Stimulated activated CD4-positive, alpha-beta T cell treated with anti-CD3 and anti-CD28 coated beads, TNF-alpha, amount 100 ng/mL, for 48 hours (primary cell): ENCODE data around the gene DCANP1.

Source experiments
- DNase-seq, 3 donors: peaks; one replicate each; pipeline ENCODE4 v3.0.0-alpha.2; 2020; ENCODE audit warnings: low read depth in 3 of 3

Gene DCANP1

DNA sequence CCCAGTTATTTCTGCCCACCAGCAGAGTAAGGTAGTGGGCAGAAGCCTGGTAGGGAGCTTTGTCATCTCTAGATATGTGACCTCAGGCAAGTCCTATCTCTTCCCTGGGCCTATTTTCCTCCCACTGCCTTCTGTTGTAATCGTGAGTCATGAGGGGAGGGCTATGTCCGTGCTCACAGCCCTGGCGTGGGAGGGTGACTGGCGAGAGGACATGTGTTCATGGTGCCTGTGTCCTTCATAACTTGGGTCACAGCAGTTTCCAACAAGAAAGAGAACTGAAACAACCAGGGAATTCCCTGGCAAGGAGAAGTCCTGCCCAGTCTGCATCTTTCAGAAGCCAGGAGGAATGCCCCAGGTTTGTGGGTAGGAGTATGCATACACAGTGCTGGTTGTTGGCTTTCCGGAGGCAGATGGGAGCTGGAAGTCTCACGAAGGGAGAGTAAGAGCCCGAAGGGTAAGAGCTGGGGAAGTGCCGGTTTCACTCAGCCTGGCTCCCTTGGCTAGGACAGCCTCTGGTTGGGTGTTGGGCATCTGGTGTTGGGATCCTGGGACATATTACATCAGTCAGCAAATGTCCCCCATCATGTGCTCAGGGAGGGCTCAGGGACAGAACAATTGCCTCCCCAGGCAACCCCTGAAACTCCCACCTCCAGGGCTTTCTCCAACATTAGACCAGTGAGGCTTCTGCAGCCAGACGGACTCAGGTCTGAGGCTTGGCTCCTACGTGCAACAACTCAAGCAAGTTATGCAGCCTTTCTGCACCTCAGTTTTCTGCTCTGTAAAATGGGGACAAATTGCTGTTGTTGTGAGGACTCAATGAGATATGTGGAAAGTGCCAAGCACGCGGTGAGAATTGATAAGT, 9.3 kb upstream of the DCANP1 start:
- no peak for DNase-seq

DNA sequence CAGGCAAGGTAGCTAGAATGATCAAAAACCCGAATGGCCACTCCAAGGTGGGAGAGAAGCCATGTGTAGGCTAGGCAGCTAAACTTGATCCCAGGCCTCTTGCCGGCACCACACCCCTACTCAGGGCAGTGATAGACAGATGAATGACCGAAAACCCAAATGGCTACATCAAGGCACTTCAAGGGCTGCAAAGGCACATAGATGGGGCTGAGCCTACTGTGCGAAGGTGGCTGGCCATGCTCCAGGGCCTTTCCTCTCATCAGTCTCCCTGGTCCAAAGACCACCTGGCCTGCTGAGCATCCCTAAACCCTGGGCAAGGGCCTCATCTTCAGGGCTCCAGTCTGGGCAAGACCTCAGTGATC, 8.7 kb upstream of the DCANP1 start:
- DNase-seq = no peak

DNA sequence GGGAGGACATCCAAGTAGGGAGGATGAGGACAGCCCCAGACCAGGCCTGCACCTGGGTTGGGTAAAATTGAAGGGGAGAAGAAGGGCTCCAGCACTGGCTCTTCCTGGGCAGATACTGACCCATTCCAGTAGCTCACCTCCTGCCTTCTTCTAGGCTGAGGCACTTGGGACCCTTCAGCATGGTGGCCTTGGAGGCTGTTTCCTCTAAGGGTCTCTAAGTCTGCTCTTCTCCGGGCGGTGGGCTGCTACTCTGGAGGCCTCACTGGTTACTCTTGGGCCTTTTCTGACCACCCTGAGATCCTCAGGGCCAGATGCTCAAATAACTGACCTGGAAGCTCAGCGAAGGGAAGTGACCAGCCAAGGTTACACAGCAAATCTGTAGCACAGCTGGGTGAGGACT, 7.8 kb upstream of the DCANP1 start:
- DNase-seq = no peak

DNA sequence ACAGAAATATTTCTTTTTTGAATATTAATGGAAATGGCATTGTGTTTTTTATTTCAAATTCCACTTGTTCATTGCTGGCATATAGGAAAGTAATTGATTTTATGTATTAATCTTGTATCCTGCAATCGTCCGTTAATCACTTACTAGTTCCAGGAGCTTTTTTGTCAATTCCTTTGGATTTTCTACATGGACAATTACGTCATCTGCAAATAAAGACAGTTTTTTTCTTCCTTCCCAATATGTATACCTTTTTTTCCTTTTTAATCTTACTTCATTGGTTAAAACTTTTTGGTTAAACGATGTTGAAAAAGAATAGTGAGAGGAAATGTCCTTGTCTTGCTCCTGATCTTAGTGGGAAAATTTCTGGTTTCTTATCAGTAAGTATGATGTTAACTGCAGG, 6.5 kb upstream of the DCANP1 start:
- DNase-seq = no peak

DNA sequence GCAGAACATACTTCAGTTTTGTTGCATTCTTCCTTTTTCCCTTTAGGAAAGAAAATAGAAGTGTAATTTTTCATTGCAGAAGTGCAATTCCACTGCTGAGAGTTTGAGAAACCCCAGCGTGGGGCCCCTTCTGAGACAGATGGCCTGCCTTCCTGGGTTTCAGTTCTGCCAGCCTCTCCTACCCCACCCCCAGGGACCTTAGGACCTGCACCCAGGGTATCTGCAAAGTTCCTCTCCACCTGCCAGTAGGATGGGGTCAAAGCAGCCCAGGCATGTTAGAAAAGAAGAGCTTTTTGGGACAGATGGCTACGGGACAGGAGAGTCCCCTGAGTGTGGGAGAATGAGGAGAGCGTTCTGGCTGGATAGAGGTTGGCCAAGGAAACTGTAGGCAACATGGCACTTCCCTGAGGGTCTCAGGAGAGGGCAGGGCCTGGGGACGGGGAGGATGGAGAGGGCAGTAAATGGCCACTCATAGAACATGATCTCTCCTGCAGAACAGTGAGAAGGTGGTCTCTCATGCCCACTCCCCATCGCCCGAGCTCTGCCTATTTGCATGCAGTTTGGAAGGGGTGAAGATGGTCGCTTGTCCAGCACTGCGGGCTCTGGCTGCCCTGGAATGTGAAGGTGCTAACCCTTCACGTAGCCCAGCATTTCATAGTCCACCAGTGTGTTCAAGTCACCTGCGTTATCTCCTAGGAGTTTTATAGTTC, 5.3 kb upstream of the DCANP1 start, which contains the start of gene TIFAB:
TIFAB (minus strand) TSS at position 31 of the 710 bp plus-strand sequence. CDS start 2,412 bp downstream, outside the sequence.
- DNase-seq = no peak

DNA sequence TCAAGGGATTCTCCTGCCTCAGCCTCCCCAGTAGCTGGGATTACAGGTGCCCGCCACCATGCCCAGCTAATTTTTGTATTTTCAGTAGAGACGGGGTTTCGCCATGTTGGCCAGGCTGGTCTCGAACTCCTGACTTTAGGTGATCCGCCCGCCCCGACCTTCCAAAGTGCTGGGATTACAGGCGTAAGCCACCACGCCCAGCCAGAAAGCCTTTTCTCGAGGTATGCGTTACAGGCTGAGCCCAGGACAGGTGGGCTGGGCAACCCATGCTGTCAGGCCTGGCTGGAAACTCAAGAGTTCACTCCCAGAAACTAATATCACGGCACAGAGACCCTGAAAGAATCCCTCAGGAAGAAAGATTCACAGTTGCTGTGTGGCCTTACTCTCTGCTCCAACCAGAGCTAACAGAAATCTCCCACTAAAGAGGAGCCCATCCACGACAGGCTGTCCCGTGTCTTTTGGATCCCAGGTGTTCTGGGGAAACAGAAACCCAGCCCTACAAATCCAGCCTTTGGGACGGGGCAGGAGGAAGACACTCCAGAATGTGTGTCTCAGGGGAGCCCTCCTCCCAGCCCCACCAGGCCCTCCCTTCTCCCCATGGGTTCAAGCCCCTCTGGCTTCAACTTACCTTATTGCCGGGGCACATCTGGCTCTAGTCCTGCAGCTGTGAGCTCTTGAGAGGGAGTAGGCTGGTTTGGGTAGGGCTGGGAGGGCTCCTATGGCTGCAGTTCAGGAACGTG, 4.6 kb upstream of the DCANP1 start:
- DNase-seq = no peak

DNA sequence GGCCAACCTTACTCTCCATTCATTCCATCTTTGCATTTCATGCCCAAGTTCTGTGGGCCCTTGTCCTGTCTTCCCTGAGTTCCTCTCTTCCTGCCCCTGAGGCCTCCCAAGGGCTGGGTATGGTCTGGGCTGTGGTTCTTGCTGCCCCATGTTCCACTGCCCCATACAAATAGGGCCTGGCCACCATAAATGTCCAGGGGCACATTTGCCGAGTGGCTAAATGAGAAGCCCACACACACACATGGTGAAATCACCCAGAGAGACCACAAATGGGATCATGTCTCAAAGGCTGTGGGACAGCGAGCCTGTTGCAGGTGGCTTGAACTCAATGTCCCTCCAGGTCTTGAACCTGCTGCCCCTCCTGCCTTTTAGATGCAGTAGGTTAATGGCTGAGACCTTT, 3.8 kb upstream of the DCANP1 start:
- no peak for DNase-seq

DNA sequence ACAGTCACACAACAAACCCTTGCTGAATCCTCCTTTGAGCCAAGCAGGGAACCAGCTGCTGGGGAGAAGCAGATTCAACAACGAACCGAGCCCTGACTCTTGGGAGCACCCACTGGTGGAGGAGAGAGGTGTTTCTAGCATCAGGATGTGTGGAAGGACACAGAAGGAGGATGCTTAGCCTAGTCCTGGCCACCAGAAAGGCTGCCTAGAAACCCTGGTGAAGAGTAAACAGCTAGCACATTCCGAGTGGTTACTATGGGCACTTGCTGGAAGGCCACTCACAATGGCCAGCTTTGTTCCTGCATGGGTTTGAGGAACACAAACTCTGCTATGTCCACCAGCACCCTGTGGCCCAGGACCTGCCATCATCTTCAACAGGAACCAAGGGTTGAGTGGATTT, 3.2 kb upstream of the DCANP1 start:
- no peak for DNase-seq

DNA sequence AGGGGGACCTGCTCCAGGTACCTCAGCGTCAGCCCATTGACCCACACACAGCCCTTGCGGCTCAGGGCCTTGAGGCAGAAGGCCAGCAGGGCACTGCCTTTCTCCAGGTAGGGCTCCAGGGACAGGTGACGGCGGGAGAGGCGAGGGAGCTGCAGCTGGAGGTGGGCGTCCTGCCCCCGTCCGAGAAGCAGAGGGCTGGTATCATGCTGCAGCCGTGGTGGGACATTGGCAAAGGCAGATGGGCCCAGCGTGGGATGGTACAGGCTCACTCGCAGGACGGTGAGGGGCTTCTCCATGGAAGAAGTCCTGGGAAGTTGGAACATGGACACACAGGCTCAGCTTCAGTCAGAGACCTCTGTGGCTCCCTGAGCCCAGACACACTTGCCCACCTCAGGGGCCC, 2.5 kb upstream of the DCANP1 start:
- no peak for DNase-seq

DNA sequence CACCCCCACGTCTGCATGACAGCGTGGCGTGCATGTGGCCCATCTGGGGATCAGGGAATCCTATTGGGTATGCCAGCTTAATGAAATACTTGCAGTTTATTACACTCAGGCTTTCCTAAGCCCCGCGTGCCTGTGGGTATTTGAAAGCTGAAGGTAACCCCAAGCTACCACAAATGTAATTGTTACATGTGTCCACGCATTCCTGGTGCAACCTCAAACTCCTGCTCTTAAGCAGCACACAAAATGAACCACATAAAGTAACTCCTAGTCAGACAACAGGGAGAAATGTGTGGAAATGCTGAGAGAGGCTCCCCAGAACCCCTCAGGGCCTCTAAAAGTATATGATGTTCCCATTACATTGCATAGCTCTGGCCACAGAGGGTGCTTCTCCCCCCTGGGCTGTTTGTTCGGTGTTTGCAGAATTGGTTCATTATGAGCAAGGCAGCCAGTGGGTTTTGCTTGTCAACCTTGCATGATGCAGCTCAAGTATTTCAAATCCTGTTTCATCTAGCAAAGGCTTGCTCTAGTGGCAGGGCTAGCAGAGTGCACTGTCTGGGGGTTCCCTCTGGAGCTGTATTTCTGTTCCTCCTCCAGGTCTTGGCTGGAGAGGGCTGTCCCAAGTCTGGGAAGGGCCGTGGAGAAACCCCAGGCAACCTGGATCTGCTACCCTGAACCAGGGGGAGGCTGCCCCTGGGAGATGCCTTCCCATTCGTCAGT, 1.8 kb upstream of the DCANP1 start:
- no peak for DNase-seq

DNA sequence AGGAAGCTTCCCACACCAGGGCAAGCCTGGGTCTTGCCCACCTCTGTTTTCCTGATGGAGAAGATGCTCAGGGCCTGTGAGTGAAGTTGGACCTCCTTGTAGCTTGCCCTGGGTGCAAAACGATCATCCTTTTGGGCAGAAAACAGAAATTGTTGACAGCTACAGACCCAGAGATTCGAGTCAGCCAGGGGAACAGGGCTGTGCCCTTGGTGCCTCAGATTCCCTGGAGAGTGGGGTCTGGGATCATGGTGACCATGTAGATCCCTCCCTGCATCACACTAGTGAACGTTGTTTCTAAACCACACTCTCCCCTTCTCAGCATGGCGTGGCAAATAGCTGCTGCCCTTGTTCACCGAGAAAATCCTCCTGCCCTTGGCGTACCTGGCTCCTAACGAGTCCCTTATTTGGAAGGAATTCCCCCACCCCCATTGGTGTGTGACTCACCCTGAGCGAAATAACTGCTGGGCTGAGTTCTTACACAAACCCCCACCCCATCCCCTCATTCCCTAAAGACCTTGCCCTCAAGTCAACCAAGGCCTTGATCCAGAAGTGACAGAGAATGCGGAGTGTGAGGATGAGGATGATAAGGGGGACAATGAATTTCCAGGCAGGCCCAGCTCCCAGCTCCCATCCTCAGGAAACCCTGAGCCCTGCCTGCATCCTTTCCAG, 1.1 kb upstream of the DCANP1 start:
- DNase-seq = no peak

DNA sequence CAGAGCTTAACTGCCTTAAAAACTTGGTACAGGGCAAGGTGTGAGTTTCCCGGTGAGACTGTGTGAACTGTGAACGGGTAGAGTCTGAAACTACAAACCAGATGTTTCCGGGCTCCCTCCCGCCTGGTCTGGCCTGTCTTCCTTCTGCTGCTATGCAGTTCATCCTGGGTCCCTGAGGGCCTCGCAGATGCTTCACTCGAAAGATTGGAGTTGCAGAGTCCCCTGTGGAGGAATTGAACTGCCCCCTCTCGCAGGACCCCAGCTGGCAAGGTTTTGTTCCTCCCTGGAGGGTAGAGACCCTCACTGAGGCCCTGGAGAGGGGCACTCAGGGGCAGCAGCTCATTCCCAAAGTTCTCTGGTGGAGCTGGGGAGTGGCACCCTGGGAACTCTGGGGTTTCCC, 533 bp downstream of the DCANP1 start:
- DNase-seq = no peak

DNA sequence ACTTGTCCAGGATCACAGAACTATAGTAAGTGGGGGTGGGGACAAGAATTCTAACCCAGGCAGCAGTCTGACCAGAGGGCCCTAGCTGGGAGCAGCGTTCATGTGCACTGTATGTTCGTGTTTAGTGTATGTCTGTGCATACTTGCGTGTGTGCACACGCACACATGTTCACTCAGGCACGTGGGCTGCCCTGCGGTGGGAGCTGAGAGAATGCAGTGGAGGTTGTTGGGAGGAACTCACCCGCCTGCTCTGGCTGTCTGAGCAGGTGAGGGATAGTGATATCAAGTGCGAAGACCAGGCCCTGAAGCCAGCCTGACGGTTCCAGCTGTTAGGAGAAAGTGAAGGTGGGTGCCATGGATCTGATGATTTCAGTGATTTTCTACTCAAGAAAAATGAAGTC, 942 bp downstream of the DCANP1 start:
- DNase-seq = no peak

DNA sequence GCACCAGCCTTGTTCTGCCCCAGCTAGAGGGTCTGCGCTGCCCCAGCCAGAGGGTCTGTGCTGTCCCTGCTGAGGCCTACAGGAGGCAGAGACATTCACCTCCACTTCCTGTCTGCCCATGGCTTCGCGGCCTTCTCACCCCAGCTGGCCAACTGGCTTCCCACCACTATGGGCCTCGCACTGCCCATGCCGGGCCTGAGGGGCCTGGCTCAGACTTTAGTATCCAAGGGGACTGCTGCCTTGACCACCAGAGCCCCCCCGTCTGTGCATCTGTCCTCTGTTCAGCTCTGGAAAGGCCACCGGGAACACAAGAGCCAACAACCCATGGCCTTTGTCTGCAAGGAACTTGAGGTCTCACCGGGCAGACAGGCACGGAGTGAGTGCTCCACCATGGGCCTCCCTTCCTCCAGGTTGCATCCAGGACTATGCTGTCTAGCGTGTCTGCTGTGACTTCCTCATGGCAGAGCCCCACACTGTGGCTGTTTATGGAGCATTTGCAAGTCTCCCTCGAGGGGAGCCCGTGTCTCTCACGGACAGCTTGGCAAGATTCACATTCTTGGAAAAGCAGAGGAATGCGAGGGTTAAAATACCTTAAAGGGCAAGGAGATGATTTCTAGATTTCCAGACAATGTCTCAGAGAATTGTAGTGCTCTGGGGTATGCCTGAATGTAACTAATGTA, 1.7 kb downstream of the DCANP1 start:
- DNase-seq = no peak

DNA sequence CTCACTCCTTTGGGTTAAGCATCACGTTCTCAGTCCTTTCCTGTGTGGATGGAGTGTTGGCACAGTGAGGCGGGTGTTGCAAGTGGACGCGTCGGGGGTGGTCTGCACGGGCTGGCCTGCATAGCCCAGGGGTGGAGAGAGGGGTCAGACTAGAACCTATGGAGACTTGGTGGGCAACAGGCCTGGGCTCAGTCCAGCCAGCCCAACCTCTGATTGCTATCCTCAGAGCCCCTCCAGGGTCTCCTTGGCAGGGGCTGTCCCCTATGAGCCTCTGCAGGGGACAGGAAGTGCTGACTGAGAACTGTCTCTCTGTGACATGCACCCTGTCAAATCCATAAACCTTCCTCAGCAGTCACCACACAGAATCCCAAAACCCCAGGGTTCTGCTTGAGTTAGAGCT, 2.3 kb downstream of the DCANP1 start:
- no peak for DNase-seq

DNA sequence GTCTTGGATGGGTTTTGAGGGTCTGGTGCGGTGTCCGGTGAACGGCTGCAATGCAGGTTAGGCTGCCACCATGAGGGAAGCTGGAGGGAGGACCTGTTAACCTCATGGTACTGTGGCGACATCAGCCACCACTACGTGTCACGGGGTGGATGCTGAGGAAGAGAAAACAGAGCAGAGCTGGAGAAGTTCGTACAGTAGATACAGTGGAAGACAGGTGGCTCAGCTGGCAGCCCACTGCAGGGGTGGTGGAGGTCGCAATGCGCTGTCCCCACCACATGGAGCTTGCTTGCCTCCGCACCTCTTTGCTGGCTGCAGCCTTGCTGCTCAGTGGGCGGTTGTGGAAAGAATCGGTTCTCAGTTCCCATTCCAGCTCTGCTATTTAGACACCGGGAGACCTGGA, 2.8 kb downstream of the DCANP1 start:
- no peak for DNase-seq

DNA sequence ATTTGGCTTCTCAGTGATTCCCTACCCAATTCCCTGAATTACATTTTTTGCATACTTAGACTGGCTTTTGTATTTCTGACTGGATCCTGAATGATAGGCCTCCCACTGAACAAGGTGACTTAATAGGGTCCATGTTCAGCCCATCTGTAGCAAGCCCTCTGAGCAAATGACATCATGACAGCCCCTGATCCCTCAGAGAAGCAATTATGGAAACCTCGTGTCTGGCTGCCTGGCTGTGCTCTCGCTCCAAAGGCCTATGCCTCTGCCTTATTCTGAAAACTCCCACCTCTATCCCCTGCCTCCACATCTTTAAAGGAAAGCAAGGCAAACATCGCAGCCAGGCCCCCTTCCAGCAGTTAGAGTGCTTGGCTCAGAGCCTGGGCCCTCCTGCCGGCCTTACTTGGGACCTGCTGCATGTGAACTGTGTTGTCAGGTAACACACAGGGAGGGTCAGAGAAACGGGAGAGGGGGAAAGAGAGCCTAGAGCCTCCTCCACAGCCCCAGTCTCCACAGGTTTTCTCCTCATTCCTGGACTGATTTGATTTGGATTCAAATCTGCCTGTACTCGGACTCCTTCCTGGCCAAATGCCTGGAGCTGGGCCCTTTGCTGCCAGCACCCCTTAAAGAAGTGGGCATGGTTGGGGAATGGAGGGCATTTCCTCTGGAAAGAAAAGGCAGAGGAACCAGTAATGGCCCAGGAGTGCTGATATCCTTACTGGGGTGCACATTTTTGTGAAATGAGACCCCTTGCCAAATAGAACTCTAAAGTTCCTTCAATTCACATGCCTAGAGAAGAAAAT, 3.8 kb downstream of the DCANP1 start:
- DNase-seq = no peak

DNA sequence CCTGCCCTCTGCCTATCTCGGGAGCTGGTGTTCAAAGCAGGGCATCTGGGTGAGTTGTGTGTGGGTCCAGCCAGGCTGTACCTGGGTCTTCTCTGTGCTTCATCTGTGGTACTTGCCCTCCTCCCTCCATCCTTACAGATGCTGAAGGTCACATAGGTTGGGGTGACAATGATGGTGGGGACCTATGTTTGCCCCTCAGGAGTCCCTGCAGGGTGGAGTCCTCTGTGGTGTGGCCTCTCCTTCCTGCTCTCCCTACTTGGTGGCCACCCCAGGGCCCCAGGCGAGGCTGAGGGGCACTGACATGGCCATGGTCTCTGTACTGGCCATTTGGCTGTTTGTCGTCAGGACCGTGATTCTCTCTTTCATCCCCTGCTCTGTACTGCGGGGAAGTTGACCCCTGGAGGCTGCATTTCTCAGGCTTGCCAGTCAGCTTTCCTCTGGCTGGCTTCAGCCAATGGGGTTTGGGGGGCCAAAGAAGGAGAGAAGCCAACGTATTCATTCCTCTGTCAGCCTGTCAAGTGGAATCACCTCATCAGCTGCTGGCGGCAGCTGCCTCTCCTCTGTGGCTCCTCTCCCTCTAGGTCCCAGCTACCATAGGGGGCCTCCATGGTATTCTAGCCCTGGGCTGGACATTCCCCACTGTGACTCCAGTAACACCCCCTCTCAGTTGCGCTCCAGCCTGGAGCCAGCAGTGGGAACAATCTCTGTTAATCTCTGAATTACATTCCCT, 4.6 kb downstream of the DCANP1 start:
- no peak for DNase-seq

DNA sequence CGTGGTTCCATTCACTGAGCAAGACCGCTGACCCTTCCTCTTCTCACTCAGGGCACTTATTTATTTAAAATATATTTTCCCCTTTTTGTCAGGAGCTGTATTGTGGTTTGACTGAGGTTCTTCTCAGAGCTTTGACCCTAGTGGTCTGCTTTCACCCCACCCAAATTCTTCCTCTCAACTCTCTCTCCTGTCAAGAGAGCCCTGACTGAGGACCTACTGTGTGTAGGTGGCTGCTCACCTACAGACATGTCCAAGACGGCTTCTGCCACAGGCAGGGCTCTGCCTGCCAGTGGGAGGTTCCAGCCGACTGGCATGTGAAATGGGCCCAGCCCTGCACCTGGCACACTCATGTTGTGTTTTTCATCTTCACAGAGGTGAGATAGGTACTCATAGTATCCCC, 5.2 kb downstream of the DCANP1 start:
- no peak for DNase-seq
